Mesodermal cell (in vitro differentiated cells): ENCODE data around the gene JAML.

Experiments used
- H3K27ac ChIP-seq: 2 replicates; pipeline ENCODE4 v1.7.0; 2013; ENCODE audit warnings: mild to moderate bottlenecking, low read depth, low read length, moderate library complexity; ENCODE audit not compliant: severe bottlenecking
- H3K36me3 ChIP-seq: 2 replicates; pipeline ENCODE4 v1.7.1; 2013; ENCODE audit warnings: mild to moderate bottlenecking, low read length, moderate library complexity; ENCODE audit not compliant: control insufficient read depth, insufficient read depth
- H3K4me1 ChIP-seq: one replicate; pipeline ENCODE4 v1.7.1; 2013; ENCODE audit warnings: mild to moderate bottlenecking, low read length; ENCODE audit not compliant: insufficient read depth, control insufficient read depth, poor library complexity, severe bottlenecking
- H3K4me3 ChIP-seq: 2 replicates; pipeline ENCODE4 v1.7.0; 2013; ENCODE audit warnings: low read length, control low read depth, mild to moderate bottlenecking; ENCODE audit not compliant: insufficient read depth, poor library complexity, severe bottlenecking; ENCODE audit errors: extremely low read depth
- H3K9me3 ChIP-seq: 2 replicates; pipeline ENCODE4 v1.7.1; 2013; ENCODE audit warnings: mild to moderate bottlenecking, low read length, moderate library complexity; ENCODE audit not compliant: control insufficient read depth
- WGBS, 2 experiments: methylation state at CpG; one replicate each; pipeline ENCODE4 v1.1.5; 2013; ENCODE audit warnings: missing lambda C conversion rate in 2 of 2; ENCODE audit not compliant: insufficient coverage in 2 of 2; 5-methylcytosine and 5-hydroxymethylcytosine counted together

The JAML gene

DNA sequence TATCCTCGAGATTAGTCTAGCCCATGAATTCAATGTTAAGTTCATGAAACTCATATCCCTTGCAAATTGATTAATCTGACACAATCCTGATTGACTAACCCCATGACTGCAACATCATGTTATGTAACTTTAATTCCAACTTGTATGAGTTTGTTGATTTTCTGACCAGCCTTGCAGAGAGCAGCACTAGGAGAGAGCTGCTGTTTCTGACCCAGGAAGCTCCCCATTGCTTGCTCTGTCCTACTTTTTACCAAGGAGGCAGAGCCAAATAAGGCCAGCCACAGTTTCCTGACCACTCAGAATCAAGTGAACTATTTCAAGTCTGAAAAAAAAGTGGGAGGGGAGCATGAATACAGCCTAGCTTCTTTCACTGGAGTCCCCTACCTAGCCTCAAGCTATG, 14.1 kb upstream of the JAML start:
- 89 to 90% methylated on average over 1 of the region's 1 CpG for WGBS, 2 experiments
- Histone ChIP-seq H3K36me3 (no peaks in the 10 kb centered on the region), H3K4me3 (no peak overlapping the region), H3K27ac (no peak overlapping the region), H3K9me3 (no peaks in the 10 kb centered on the region), H3K4me1 (peaks cover 8% of the 10 kb centered on the region)

DNA sequence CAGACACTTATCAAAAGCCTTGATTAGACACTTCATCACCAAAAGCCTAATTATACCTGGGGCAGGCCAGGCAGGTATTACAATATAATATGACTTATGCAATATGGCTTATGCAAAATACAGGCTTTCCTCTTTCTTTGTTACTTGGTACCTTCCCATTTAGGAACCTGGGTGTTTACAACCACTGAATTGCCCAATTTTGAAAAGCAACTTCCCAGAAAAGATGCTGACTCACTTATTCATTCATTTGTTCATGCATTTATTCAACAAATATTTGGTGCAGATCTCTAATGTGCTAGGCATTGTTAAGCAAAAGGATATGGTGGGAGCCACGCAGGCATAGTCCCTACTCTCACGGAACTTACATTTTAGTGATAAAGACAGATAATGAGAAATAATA, 13.6 kb upstream of the JAML start:
- WGBS, 2 experiments = no CpG with 5 or more reads among the region's 2 CpGs

DNA sequence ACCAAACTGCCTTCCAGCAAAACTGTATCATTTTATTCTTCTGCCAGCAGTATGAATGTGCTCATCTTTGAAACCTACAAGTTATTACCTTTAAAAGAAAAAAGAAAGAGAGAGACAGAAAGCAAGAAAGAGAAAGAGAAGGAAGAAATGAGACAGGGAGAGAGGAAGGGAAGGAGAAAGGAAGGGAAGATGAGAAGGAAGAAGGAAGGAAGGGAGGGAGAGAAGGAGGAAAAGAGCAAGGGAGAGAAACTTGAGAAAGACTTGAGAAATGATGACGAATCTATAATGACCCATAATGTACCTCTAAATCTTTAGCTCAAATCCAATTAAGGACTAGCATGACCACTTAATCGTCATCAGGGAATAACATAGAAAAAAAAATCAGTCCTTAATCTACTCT, 11.4 kb upstream of the JAML start:
- Histone ChIP-seq H3K27ac (no peak overlapping the region), H3K9me3 (no peaks in the 10 kb centered on the region), H3K4me1 (peaks cover 3% of the 10 kb centered on the region), H3K36me3 (no peaks in the 10 kb centered on the region), H3K4me3 (no peak overlapping the region)
- WGBS, 2 experiments = 71 to 100% methylated on average over 1 to 2 of the region's 2 CpGs

More for the DNA sequence above, 13.6 kb upstream of the JAML start:
- Histone ChIP-seq H3K36me3 (no peaks in the 10 kb centered on the region), H3K9me3 (no peaks in the 10 kb centered on the region), H3K4me3 (no peak overlapping the region), H3K4me1 (peaks cover 8% of the 10 kb centered on the region), H3K27ac (no peak overlapping the region)

DNA sequence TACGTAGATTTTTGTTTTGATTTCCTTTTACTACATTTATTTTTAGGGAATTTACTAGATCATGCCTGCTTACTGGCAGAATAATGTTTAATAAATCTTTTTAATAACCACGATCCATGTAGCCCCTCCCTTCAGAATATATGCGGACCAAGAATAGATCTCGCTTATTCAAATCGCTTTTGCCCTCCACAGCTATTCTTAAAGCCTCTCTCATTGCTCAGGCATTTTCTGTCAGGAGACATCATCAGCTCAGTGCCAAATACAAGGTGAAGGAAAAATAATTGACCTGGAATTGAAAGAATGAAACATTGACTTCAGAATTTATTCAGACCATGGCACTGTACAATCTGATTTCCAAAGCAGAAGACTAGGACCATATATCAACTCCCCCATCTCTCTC, 10.0 kb upstream of the JAML start:
- 70% methylated on average over 3 of the region's 5 CpGs; no CpG with 5 or more reads in 1 of the 2 experiments for WGBS, 2 experiments
- no peak overlapping the region for H3K27ac ChIP-seq
- H3K4me1 ChIP-seq = no peaks in the 10 kb centered on the region
- H3K4me3 ChIP-seq = no peak overlapping the region
- no peaks in the 10 kb centered on the region for H3K36me3 ChIP-seq
- no peaks in the 10 kb centered on the region for H3K9me3 ChIP-seq

DNA sequence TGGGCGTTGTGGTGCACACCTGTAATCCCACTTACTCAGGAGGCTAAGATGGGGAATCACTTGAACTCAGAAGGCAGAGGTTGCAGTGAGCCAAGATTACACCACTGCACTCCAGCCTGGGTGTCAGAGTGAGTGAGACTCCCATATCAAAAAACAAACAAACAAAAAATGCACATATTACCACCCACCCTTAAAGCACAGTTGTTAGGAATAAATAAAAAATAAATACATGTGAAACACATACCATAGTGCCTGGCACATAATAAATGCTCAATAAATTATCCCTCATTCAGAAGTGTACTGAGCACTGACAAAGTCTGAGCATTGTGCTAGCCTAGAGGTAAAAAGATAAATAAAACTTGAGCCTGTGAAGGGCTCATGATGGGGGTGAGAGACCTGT, 9.0 kb upstream of the JAML start:
- 100% methylated on average over 1 of the region's 1 CpG for WGBS, 2 experiments

DNA sequence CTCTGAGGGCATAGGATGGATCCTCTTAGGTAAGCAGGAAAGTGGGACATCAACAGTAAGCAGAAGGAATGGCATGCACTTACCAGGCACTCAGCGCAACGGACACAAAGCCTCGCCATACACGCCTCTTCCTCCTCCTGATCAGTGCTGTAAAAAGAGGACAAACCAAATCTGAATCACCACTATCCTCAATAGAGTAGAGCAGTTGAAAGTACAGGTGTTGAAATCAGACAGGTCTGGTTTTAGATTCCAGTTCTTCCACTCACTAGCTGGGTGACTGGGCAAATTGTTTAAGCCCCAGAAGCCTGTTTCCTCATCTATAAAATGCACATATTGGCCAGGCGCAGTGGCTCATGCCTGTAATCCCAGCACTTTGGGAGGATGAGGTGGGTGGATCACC, 8.6 kb upstream of the JAML start:
- Histone ChIP-seq H3K27ac (no peak overlapping the region), H3K4me3 (no peak overlapping the region)
- WGBS, 2 experiments = 85% methylated on average over 5 of the region's 5 CpGs; no CpG with 5 or more reads in 1 of the 2 experiments

More for the DNA sequence above, 9.0 kb upstream of the JAML start:
- no peak overlapping the region for H3K27ac ChIP-seq
- no peak overlapping the region for H3K4me3 ChIP-seq
- no peaks in the 10 kb centered on the region for H3K9me3 ChIP-seq
- H3K4me1 ChIP-seq = no peaks in the 10 kb centered on the region
- H3K36me3 ChIP-seq = no peaks in the 10 kb centered on the region

DNA sequence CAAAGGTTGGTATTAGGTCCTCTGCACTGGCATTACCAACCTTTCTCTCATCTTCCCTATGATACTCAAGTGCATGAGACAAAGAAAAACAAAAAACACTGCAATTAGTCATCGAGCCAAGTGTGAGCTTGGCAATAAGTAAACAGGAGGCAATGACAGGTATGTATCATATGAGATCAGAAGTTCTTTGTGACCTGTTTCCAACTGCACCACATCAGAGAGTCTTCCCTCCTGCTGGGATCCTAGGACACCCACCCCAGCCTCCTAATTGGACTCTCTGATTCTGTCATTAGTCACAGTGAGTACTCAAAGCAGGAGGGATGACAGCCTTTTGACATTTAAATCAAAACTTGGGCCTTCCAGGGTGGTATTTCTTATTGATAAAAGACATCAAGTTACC, 7.8 kb upstream of the JAML start:
- Histone ChIP-seq H3K4me3 (no peak overlapping the region), H3K27ac (no peak overlapping the region), H3K36me3 (no peaks in the 10 kb centered on the region), H3K4me1 (no peaks in the 10 kb centered on the region), H3K9me3 (no peaks in the 10 kb centered on the region)
- WGBS, 2 experiments = 100% methylated on average over 1 of the region's 1 CpG; no CpG with 5 or more reads in 1 of the 2 experiments

More for the DNA sequence above, 8.6 kb upstream of the JAML start:
- no peaks in the 10 kb centered on the region for H3K9me3 ChIP-seq
- H3K4me1 ChIP-seq = no peaks in the 10 kb centered on the region
- no peaks in the 10 kb centered on the region for H3K36me3 ChIP-seq

DNA sequence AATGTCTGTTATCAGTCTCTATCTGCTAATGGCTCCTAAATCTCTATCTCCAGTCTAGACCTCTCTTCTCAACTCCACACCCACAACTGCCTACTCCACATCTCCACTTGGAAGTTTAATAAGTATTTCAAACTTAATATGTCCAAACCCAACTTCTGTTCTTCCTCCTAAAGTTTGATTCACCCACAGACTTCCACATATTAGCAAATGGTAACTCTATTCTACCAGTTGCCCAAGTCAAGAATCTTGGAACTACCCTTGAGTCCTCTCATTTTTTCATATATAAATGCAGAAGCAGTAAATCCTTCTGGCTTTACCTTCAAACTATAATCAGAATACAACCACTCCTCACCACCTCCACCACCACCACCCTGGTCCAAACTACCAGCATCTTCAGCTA, 6.7 kb upstream of the JAML start:
- Histone ChIP-seq H3K4me1 (no peaks in the 10 kb centered on the region), H3K9me3 (no peaks in the 10 kb centered on the region), H3K4me3 (no peak overlapping the region), H3K27ac (no peak overlapping the region), H3K36me3 (no peaks in the 10 kb centered on the region)

DNA sequence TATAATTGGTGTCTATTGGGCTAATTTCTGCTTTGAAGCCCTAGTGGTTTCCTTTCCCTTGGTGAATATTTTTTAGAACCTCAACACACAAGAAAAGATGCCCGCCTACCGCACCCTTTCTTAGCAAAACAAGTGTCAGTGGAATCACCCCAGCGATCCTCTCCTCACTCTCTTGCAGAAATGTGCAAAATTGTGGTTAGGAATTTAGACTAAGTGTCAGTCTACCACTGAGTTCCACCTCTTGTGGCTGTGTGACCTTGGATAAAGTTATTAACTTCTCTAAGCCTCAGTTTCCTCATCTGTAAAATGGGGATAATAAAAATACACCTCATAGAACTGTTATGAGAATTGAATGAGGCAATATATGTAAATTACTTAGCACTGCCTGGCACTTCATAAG, 5.3 kb upstream of the JAML start:
- 80% methylated on average over 1 of the region's 3 CpGs; no CpG with 5 or more reads in 1 of the 2 experiments for WGBS, 2 experiments
- H3K27ac ChIP-seq = no peak overlapping the region
- no peaks in the 10 kb centered on the region for H3K36me3 ChIP-seq
- no peaks in the 10 kb centered on the region for H3K4me1 ChIP-seq
- no peaks in the 10 kb centered on the region for H3K9me3 ChIP-seq
- H3K4me3 ChIP-seq = no peak overlapping the region

DNA sequence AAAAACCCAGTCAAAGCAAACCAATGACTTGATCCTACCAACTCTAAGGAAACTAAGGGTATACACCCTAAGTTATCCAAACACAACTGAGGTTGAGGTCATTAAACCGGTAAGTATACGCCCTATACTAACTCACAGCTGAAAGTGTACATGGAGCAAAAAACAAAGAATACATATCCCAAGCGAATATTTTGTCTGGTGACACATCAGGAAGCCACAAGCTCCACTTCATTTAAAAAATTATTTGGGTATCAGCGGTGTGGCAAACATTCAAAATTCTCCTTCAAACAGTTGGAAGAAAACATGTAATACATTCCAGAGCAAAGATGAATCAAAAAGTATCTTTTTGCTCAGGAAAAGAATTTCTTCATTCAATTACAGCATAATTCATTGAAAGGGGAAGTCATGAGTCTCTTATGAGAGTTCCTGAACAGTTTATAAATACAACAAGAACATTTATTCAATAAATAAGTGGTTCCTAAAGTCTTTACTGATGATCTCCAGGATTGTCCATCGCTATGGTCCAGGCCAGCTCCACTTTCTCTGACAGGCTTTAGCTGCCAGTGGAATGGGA, 4.5 kb upstream of the JAML start:
- Histone ChIP-seq H3K4me1 (no peaks in the 10 kb centered on the region), H3K9me3 (no peaks in the 10 kb centered on the region), H3K36me3 (no peaks in the 10 kb centered on the region), H3K4me3 (no peak overlapping the region), H3K27ac (no peak overlapping the region)
- 67 to 90% methylated on average over 1 to 2 of the region's 5 CpGs for WGBS, 2 experiments

DNA sequence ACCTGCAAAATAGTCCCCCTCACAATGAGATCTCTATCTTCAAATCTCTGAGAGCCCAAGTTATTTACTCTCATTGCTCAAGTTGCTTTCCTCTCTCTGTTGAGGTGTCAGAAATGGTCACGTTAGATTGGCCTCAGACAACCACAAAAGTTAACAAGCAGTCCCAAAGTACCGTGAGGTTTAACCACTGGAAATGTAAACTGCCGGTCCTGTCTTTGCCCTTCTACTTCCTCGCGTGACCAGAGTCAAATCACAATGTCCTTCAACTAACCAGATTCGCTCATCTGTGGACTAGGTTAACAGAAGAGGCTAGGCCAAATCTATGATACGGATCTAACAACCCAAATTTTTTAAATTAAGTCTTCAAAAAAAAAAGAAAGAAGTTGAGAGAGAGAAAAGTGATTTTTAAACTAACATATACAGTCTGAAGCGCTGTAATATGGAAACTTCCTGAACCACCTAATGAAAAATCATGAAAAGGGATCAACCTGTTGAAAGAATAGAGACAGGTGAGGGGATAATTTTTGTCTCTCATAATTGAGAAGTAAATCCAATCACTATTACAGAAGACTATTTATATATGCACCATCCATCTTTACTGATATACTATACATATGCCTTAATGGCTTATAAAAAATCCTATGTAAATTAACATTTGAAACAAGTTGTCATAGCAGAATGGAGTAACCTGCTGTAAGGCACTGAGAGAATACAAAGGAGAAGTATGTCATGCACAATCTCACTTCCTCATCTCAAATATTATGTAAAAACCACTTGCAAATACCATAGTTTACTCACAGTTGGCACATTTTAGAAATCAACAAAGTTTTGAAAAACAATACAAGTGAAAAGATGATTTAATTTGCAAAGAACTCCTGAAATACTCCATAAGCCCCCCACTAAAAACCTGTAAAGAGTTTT, 3.3 kb upstream of the JAML start:
- no peaks in the 10 kb centered on the region for H3K4me1 ChIP-seq
- H3K36me3 ChIP-seq = no peaks in the 10 kb centered on the region
- 88 to 93% methylated on average over 1 to 5 of the region's 8 CpGs for WGBS, 2 experiments
- H3K9me3 ChIP-seq = no peaks in the 10 kb centered on the region
- H3K4me3 ChIP-seq = no peak overlapping the region
- H3K27ac ChIP-seq = no peak overlapping the region
